Tibial nerve (tissue), 4 donors: ENCODE data around the gene TMEM131L. TPM values are rescaled to one million over a fixed set of nuclear protein-coding genes. Genes with fewer than 3 reads are reported as not detected.
A peak's percentile ranks its signal among the peaks of the same experiment; 100 is the strongest.

Source experiments
- DNase-seq, 2 donors: peaks; one replicate each; pipeline ENCODE4 v3.0.0-alpha.2; 2019; ENCODE audit warnings: low spot score in 2 of 2
- H3K27ac ChIP-seq, 4 donors: fragments of 200-600 bp; sonication (generic) in 3 of 4; one replicate each; pipeline ENCODE4 v1.5.1; 2017 to 2019; ENCODE audit warnings: mild to moderate bottlenecking in 1 of 4
- H3K27me3 ChIP-seq, 2 donors: fragments of 200-600 bp; sonication (generic) in 1 of 2; one replicate each; pipeline versions ENCODE4 v1.5.1 to v1.6.0; 2017 to 2019
- H3K36me3 ChIP-seq, 3 donors: fragments of 200-600 bp; sonication (generic); one replicate each; pipeline ENCODE4 v1.5.1; 2018 to 2019
- H3K4me1 ChIP-seq, 4 donors: fragments of 200-600 bp; sonication (generic) in 3 of 4; one replicate each; pipeline ENCODE4 v1.5.1; 2017 to 2019
- H3K4me3 ChIP-seq, 4 donors: fragments of 200-600 bp; sonication (generic) in 3 of 4; one replicate each; pipeline ENCODE4 v1.5.1; 2017 to 2019; ENCODE audit warnings: mild to moderate bottlenecking in 1 of 4, moderate library complexity in 1 of 4
- H3K9me3 ChIP-seq, 4 donors: fragments of 200-600 bp; sonication (generic) in 3 of 4; one replicate each; pipeline ENCODE4 v1.5.1; 2017 to 2019
- EP300 ChIP-seq, 2 donors: sonication (generic); formaldehyde crosslinking; IDR thresholded peaks; one replicate each; pipeline ENCODE4 v1.6.1; 2017; ENCODE audit warnings: antibody characterized with exemption in 2 of 2, mild to moderate bottlenecking in 1 of 2
- POLR2A ChIP-seq, 2 donors: fragments of 450-650 bp; IDR thresholded peaks; one replicate each; pipeline ENCODE4 v1.6.1; 2017; ENCODE audit warnings: antibody characterized with exemption in 2 of 2, mild to moderate bottlenecking in 2 of 2, moderate library complexity in 2 of 2
- WGBS, 2 donors: methylation state at CpG; one replicate each; pipeline ENCODE4 v1.1.5; 2018; 5-methylcytosine and 5-hydroxymethylcytosine counted together
- total RNA-seq, 4 donors: library from RNA; depleted of rRNA; stranded (reverse); fragments of >200 nt; gene quantifications; one replicate each; pipeline ENCODE4 v1.1.0, GENCODE V29; 2016
- TF ChIP-seq, protein P1 (sequence below), 5 experiments: fragments of 200-600 bp in 3 of 5; fragments of 450-650 bp in 2 of 5; sonication (generic) in 3 of 5; IDR thresholded peaks; one replicate each; pipeline ENCODE4 v1.5.1; 2016 to 2019; ENCODE audit warnings: antibody characterized with exemption in 5 of 5, mild to moderate bottlenecking in 3 of 5, moderate library complexity in 2 of 5

TMEM131L gene
- total RNA-seq, 4 donors from 2014 or later, result 8.7 to 19.9 (median 12.1) TPM

DNA sequence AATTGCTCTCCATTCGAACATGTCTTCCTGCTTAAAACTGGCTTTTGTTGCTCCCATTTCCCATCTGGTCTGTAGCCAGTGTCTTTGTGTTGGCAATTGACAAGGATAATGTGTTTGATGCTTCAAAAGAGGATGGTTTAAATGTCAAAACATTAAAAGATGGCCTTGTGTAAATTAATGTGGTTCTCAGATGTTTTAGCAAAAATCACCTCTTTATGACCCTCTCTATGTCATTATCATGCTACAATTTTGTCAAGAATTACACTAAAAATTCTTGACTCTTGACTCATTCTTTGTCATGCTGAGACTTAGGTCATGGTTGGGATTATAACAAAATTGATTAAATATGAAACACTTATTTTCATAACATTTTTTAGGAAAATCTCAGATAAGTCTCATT, 47.4 kb downstream of the TMEM131L start:
- H3K27me3 ChIP-seq, result no peaks in the 10 kb centered on the region
- H3K9me3 ChIP-seq, result no peaks in the 10 kb centered on the region
- 17 to 29% methylated on average over 1 of the region's 1 CpG for WGBS, 2 donors
- H3K36me3 ChIP-seq, result no peaks in the 10 kb centered on the region
- DNase-seq, result no peak
- H3K4me1 ChIP-seq, result peaks cover 0 to 39% (median 7%) of the 10 kb centered on the region in 4 donors
- TF ChIP-seq POLR2A (IDR thresholded peaks at IDR 0.05) (no peak), EP300 (IDR thresholded peaks at IDR 0.05) (no peak)
- TF ChIP-seq, protein P1, sequence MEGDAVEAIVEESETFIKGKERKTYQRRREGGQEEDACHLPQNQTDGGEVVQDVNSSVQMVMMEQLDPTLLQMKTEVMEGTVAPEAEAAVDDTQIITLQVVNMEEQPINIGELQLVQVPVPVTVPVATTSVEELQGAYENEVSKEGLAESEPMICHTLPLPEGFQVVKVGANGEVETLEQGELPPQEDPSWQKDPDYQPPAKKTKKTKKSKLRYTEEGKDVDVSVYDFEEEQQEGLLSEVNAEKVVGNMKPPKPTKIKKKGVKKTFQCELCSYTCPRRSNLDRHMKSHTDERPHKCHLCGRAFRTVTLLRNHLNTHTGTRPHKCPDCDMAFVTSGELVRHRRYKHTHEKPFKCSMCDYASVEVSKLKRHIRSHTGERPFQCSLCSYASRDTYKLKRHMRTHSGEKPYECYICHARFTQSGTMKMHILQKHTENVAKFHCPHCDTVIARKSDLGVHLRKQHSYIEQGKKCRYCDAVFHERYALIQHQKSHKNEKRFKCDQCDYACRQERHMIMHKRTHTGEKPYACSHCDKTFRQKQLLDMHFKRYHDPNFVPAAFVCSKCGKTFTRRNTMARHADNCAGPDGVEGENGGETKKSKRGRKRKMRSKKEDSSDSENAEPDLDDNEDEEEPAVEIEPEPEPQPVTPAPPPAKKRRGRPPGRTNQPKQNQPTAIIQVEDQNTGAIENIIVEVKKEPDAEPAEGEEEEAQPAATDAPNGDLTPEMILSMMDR (IDR thresholded peaks at IDR 0.05), result no peak
- peak overlapping the region in 1 of 4 donors; percentile 62 for H3K27ac ChIP-seq
- no peak overlapping the region for H3K4me3 ChIP-seq

DNA sequence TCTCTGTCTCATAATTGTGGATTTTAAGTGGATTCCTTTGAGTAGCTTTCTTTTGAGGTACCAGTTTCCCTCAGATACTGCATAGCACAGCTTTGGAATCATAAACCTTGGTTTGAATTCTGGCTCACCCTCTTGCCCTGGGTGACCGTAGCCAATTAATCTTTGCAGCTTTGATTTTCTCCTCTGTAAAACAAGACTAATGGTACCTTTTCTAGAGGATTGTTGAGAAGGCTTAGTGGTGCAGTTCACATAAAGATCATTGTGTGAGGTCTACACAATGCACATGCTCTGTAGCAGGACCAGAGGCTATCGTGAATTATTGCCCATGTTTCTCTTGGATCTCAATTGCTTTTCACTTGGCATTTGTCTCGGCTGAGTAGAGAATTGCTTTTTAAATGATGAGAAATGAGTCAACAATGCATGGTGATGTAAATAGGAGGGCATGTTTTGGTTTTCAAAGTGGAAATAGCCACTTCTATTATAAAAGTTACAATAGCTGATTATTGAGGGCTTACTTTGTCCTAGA, 47.9 kb downstream of the TMEM131L start:
- H3K27me3 ChIP-seq, result no peaks in the 10 kb centered on the region
- peak overlapping the region in 2 of 4 donors; percentile 29 to 62 for H3K27ac ChIP-seq
- H3K9me3 ChIP-seq, result no peaks in the 10 kb centered on the region
- TF ChIP-seq, protein P1 (IDR thresholded peaks at IDR 0.05), result no peak
- TF ChIP-seq EP300 (IDR thresholded peaks at IDR 0.05), result no peak
- TF ChIP-seq POLR2A (IDR thresholded peaks at IDR 0.05), result no peak
- WGBS, 2 donors, result 22 to 32% methylated on average over 3 of the region's 3 CpGs
- DNase-seq, result no peak
- H3K36me3 ChIP-seq, result no peaks in the 10 kb centered on the region
- H3K4me3 ChIP-seq, result no peak overlapping the region
- H3K4me1 ChIP-seq, result peaks cover 0 to 43% (median 7%) of the 10 kb centered on the region in 4 donors

DNA sequence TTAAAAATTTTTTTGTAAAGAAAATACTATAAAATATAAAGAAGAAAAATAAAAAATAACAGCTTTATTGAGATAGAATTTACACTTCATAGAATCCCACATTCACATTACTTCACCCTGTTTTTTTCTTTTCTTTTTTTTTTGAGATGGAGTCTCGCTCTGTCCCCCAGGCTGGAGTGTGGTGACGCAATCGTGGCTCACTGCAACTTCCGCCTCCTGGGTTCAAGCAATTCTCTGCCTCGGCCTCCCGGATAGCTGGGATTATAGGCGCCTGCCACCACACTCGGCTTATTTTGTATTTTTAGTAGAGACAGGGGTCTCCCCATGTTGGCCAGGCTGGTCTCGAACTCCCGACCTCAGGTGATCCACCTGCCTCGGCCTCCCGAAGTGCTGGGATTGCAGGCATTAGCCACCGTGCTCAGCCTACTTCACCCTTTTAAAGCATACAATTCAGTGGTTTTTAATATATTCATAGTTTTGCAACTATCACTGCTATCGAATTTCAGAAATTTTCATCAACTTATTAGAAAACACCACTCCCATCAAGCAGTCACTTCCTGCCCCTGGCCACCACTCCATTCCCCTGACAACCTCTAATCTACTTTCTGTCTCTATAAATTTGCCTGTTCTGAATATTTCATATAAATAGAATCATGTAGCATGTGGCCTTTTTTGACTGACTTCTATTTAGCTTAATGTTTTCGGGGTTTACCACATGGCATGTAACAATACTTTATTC, 48.7 kb downstream of the TMEM131L start:
- Histone ChIP-seq H3K36me3 (no peaks in the 10 kb centered on the region), H3K4me1 (peaks cover 0 to 50% (median 7%) of the 10 kb centered on the region in 4 donors), H3K27ac (peak overlapping the region in 1 of 4 donors; percentile 29), H3K27me3 (no peaks in the 10 kb centered on the region), H3K9me3 (no peaks in the 10 kb centered on the region), H3K4me3 (no peak overlapping the region)
- WGBS, 2 donors, result 87 to 91% methylated on average over 15 of the region's 15 CpGs
- no peak for DNase-seq
- TF ChIP-seq EP300 (IDR thresholded peaks at IDR 0.05), result no peak
- TF ChIP-seq POLR2A (IDR thresholded peaks at IDR 0.05), result no peak
- TF ChIP-seq, protein P1 (IDR thresholded peaks at IDR 0.05), result no peak

DNA sequence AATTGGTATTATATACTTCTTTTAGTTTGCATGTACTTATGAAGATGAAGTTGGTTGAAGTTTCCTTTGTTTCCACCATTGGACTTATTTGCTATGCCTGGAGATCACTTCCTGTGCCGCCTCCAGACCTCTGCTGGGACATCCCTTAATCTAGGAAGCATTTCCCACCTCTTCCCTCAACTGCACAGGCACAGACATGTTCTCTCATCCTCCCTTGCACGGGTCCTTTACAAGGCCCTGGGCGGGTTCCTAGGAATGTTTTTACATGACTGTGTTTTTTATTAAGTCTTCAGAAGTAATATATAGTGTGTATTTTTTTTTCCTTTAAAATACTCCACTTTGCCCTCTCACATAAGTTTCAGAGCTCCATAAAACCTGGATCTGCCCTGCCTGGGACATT, 51.0 kb downstream of the TMEM131L start:
- Histone ChIP-seq H3K4me3 (no peak overlapping the region), H3K27ac (no peak overlapping the region), H3K9me3 (no peaks in the 10 kb centered on the region), H3K36me3 (no peaks in the 10 kb centered on the region), H3K27me3 (no peaks in the 10 kb centered on the region), H3K4me1 (peaks cover 0 to 47% (median 11%) of the 10 kb centered on the region in 4 donors)
- no peak for DNase-seq
- TF ChIP-seq EP300 (IDR thresholded peaks at IDR 0.05), result no peak
- no peak for TF ChIP-seq POLR2A (IDR thresholded peaks at IDR 0.05)
- TF ChIP-seq, protein P1 (IDR thresholded peaks at IDR 0.05), result no peak
- 87 to 94% methylated on average over 3 of the region's 3 CpGs for WGBS, 2 donors

DNA sequence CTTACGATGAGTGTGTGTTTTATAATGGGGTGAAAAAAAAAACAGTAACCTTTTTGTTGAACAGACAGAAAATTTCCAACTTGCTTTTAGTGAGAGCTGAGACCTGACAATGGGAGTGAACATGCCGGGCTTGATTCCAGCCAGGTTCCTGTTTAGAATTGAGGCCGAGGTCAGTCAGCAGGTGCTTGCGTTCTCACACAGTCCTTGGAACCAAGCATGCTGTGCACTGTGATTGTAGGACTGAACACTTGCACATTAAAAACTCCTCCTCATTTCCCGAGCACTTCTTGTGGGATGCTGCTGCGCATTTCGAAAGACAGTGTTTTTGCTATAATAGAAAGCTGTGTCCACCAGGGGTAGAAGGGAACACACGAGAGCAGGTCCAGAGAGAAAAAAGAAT, 51.8 kb downstream of the TMEM131L start:
- Histone ChIP-seq H3K9me3 (no peaks in the 10 kb centered on the region), H3K27me3 (no peaks in the 10 kb centered on the region), H3K27ac (peak overlapping the region in 2 of 4 donors; percentile 37 to 74), H3K4me1 (peaks cover 0 to 40% (median 10%) of the 10 kb centered on the region in 4 donors), H3K4me3 (no peak overlapping the region), H3K36me3 (no peaks in the 10 kb centered on the region)
- WGBS, 2 donors, result 71 to 81% methylated on average over 8 of the region's 8 CpGs
- no peak for DNase-seq
- TF ChIP-seq POLR2A (IDR thresholded peaks at IDR 0.05), result no peak
- TF ChIP-seq, protein P1 (IDR thresholded peaks at IDR 0.05), result peak in 1 of 5 experiments; percentile 16
